ENCODE data around the gene FAM168B.

- TF ChIP-seq CTCF (conservative IDR thresholded peaks at IDR 0.05 in 1 of 2, IDR thresholded peaks at IDR 0.05 in 1 of 2; ENCODE audit: extremely low read depth in 1 of 2, insufficient read depth in 1 of 2, low read depth in 1 of 2, low read length in 2 of 2) = no peak
- no peak for TF ChIP-seq EZH2 (IDR thresholded peaks at IDR 0.05; ENCODE audit: borderline replicate concordance, low read length)
Observed at GRCh38 chr2:131122496-131122895, 29.2 kb upstream of the FAM168B start.
